Measurements from ENCODE around the gene WFDC13. TPM values are rescaled to one million over a fixed set of nuclear protein-coding genes. Genes with fewer than 3 reads are reported as not detected.
"Not testable (repeated sequence)": the region's sequence is repeated elsewhere in the genome, so short reads cannot be mapped to it uniquely, and the experiment has no call there.

WFDC13 gene
- polyA plus RNA-seq, result not detected
- long read RNA-seq, donor 1, result 0 reads
- long read RNA-seq, donor 2, result 0 reads
- long read RNA-seq, donor 3, result 0 reads
- long read RNA-seq, donor 4, result 0 reads
- long read RNA-seq, donor 5, result 0 reads
- long read RNA-seq, donor 6, result 0 reads
- long read RNA-seq, donor 7, result 0 reads
- long read RNA-seq, donor 8, result 0 reads
- long read RNA-seq, donor 9, result 0 reads
- long read RNA-seq, donor 10, result 0 reads
- long read RNA-seq, donor 11, result 0 reads

GRCh38 chr20:45701873-45702272 lies at the start of gene WFDC13:
Gene WFDC13, plus strand, starts transcription at chr20:45702038. Its CDS starts 86 bp downstream, at chr20:45702124.
- no peak for DNase-seq
- Histone ChIP-seq H3K27me3 (ENCODE audit: control insufficient read depth, insufficient read depth, low read length) (no peaks in the 10 kb centered on the region), H3K9me3 (ENCODE audit: control insufficient read depth, low read depth, low read length) (no peaks in the 10 kb centered on the region), H3K36me3 (ENCODE audit: control insufficient read depth, insufficient read depth, low read length) (no peaks in the 10 kb centered on the region), H3K4me3 (ENCODE audit: low read length) (no peak within 1 kb of the TSS), H3K27ac (ENCODE audit: low read length) (no peak within 1 kb of the TSS), H3K4me1 (ENCODE audit: control insufficient read depth, insufficient read depth, low read length) (no peaks in the 10 kb centered on the region)
- WGBS (ENCODE audit: insufficient coverage, low lambda C conversion rate), result no CpG with 5 or more reads among the region's 4 CpGs

- not testable (repeated sequence) for DNase-seq; H3K4me1 ChIP-seq (ENCODE audit: control insufficient read depth, insufficient read depth, low read length)
- no CpG with 5 or more reads among the region's 3 CpGs for WGBS (ENCODE audit: insufficient coverage, low lambda C conversion rate)
Measured at GRCh38 chr20:45657038-45657437, 44.8 kb upstream of the WFDC13 start.

GRCh38 chr20:45670139-45670538 lies 31.7 kb upstream of the WFDC13 start, which contains the start of gene WFDC11:
Gene WFDC11, minus strand, starts transcription at chr20:45670239. Its CDS starts 19,639 bp downstream, at chr20:45650600.
- Histone ChIP-seq H3K4me3 (ENCODE audit: low read length) (no peak within 1 kb of the TSS), H3K9me3 (ENCODE audit: control insufficient read depth, low read depth, low read length) (no peaks in the 10 kb centered on the region), H3K27ac (ENCODE audit: low read length) (no peak within 1 kb of the TSS), H3K27me3 (ENCODE audit: control insufficient read depth, insufficient read depth, low read length) (no peaks in the 10 kb centered on the region), H3K36me3 (ENCODE audit: control insufficient read depth, insufficient read depth, low read length) (no peaks in the 10 kb centered on the region), H3K4me1 (ENCODE audit: control insufficient read depth, insufficient read depth, low read length) (no peaks in the 10 kb centered on the region)
- no peak for DNase-seq
- no CpG with 5 or more reads among the region's 1 CpG for WGBS (ENCODE audit: insufficient coverage, low lambda C conversion rate)

More at GRCh38 chr20:45657038-45657437, 44.8 kb upstream of the WFDC13 start:
- H3K27ac ChIP-seq (ENCODE audit: low read length); H3K36me3 ChIP-seq (ENCODE audit: control insufficient read depth, insufficient read depth, low read length); H3K4me3 ChIP-seq (ENCODE audit: low read length); H3K27me3 ChIP-seq (ENCODE audit: control insufficient read depth, insufficient read depth, low read length); H3K9me3 ChIP-seq (ENCODE audit: control insufficient read depth, low read depth, low read length): not testable (repeated sequence)

GRCh38 chr20:45672765-45673164 lies 29.1 kb upstream of the WFDC13 start:
- no peaks in the 10 kb centered on the region for H3K9me3 ChIP-seq (ENCODE audit: control insufficient read depth, low read depth, low read length)
- no peaks in the 10 kb centered on the region for H3K27me3 ChIP-seq (ENCODE audit: control insufficient read depth, insufficient read depth, low read length)
- no peak overlapping the region for H3K27ac ChIP-seq (ENCODE audit: low read length)
- H3K36me3 ChIP-seq (ENCODE audit: control insufficient read depth, insufficient read depth, low read length), result no peaks in the 10 kb centered on the region
- no peak overlapping the region for H3K4me3 ChIP-seq (ENCODE audit: low read length)
- H3K4me1 ChIP-seq (ENCODE audit: control insufficient read depth, insufficient read depth, low read length), result no peaks in the 10 kb centered on the region
- DNase-seq, result no peak

- Histone ChIP-seq H3K4me1 (ENCODE audit: control insufficient read depth, insufficient read depth, low read length) (no peaks in the 10 kb centered on the region), H3K9me3 (ENCODE audit: control insufficient read depth, low read depth, low read length) (no peaks in the 10 kb centered on the region), H3K4me3 (ENCODE audit: low read length) (no peak overlapping the region), H3K27ac (ENCODE audit: low read length) (no peak overlapping the region), H3K27me3 (ENCODE audit: control insufficient read depth, insufficient read depth, low read length) (no peaks in the 10 kb centered on the region), H3K36me3 (ENCODE audit: control insufficient read depth, insufficient read depth, low read length) (no peaks in the 10 kb centered on the region)
- DNase-seq, result no peak
Measured at GRCh38 chr20:45679650-45680049, 22.2 kb upstream of the WFDC13 start.

- no peaks in the 10 kb centered on the region for H3K4me1 ChIP-seq (ENCODE audit: control insufficient read depth, insufficient read depth, low read length)
- DNase-seq, result no peak
- no CpG with 5 or more reads among the region's 3 CpGs for WGBS (ENCODE audit: insufficient coverage, low lambda C conversion rate)
Measured at GRCh38 chr20:45685896-45686295, 15.9 kb upstream of the WFDC13 start.

GRCh38 chr20:45693346-45693745 lies 8.5 kb upstream of the WFDC13 start:
- H3K4me1 ChIP-seq (ENCODE audit: control insufficient read depth, insufficient read depth, low read length); H3K27ac ChIP-seq (ENCODE audit: low read length); H3K36me3 ChIP-seq (ENCODE audit: control insufficient read depth, insufficient read depth, low read length); H3K27me3 ChIP-seq (ENCODE audit: control insufficient read depth, insufficient read depth, low read length); H3K4me3 ChIP-seq (ENCODE audit: low read length); DNase-seq; H3K9me3 ChIP-seq (ENCODE audit: control insufficient read depth, low read depth, low read length): not testable (repeated sequence)
- no CpG with 5 or more reads among the region's 12 CpGs for WGBS (ENCODE audit: insufficient coverage, low lambda C conversion rate)

More at GRCh38 chr20:45685896-45686295, 15.9 kb upstream of the WFDC13 start:
- no peaks in the 10 kb centered on the region for H3K36me3 ChIP-seq (ENCODE audit: control insufficient read depth, insufficient read depth, low read length)
- H3K9me3 ChIP-seq (ENCODE audit: control insufficient read depth, low read depth, low read length), result no peaks in the 10 kb centered on the region
- H3K4me3 ChIP-seq (ENCODE audit: low read length), result no peak overlapping the region
- no peaks in the 10 kb centered on the region for H3K27me3 ChIP-seq (ENCODE audit: control insufficient read depth, insufficient read depth, low read length)
- no peak overlapping the region for H3K27ac ChIP-seq (ENCODE audit: low read length)

GRCh38 chr20:45695496-45695895 lies 6.3 kb upstream of the WFDC13 start:
- Histone ChIP-seq H3K4me1 (ENCODE audit: control insufficient read depth, insufficient read depth, low read length) (no peaks in the 10 kb centered on the region), H3K27me3 (ENCODE audit: control insufficient read depth, insufficient read depth, low read length) (no peaks in the 10 kb centered on the region), H3K9me3 (ENCODE audit: control insufficient read depth, low read depth, low read length) (no peaks in the 10 kb centered on the region), H3K4me3 (ENCODE audit: low read length) (no peak overlapping the region), H3K27ac (ENCODE audit: low read length) (no peak overlapping the region), H3K36me3 (ENCODE audit: control insufficient read depth, insufficient read depth, low read length) (no peaks in the 10 kb centered on the region)
- 100% methylated on average over 2 of the region's 2 CpGs for WGBS (ENCODE audit: insufficient coverage, low lambda C conversion rate)
- DNase-seq, result no peak

- no peak for DNase-seq
- H3K36me3 ChIP-seq (ENCODE audit: control insufficient read depth, insufficient read depth, low read length), result no peaks in the 10 kb centered on the region
- 62% methylated on average over 3 of the region's 4 CpGs for WGBS (ENCODE audit: insufficient coverage, low lambda C conversion rate)
- no peak overlapping the region for H3K27ac ChIP-seq (ENCODE audit: low read length)
- no peaks in the 10 kb centered on the region for H3K9me3 ChIP-seq (ENCODE audit: control insufficient read depth, low read depth, low read length)
- no peak overlapping the region for H3K4me3 ChIP-seq (ENCODE audit: low read length)
- H3K4me1 ChIP-seq (ENCODE audit: control insufficient read depth, insufficient read depth, low read length), result no peaks in the 10 kb centered on the region
- no peaks in the 10 kb centered on the region for H3K27me3 ChIP-seq (ENCODE audit: control insufficient read depth, insufficient read depth, low read length)
Measured at GRCh38 chr20:45701104-45701503, 734 bp upstream of the WFDC13 start.

- Histone ChIP-seq H3K4me1 (ENCODE audit: control insufficient read depth, insufficient read depth, low read length) (no peaks in the 10 kb centered on the region), H3K27me3 (ENCODE audit: control insufficient read depth, insufficient read depth, low read length) (no peaks in the 10 kb centered on the region), H3K9me3 (ENCODE audit: control insufficient read depth, low read depth, low read length) (no peaks in the 10 kb centered on the region), H3K4me3 (ENCODE audit: low read length) (no peak within 1 kb of the TSS), H3K36me3 (ENCODE audit: control insufficient read depth, insufficient read depth, low read length) (no peaks in the 10 kb centered on the region), H3K27ac (ENCODE audit: low read length) (no peak within 1 kb of the TSS)
- DNase-seq, result no peak
- WGBS (ENCODE audit: insufficient coverage, low lambda C conversion rate), result 100% methylated on average over 1 of the region's 1 CpG
Measured at GRCh38 chr20:45704969-45705637, 3.3 kb downstream of the WFDC13 start, which contains the start of gene WFDC10B. Gene WFDC10B, minus strand, starts transcription at chr20:45705019. Its CDS starts 19,027 bp downstream, at chr20:45685992.
